HL-60 (cell line): ENCODE data around the gene UBE2S.

Experiments
- DNase-seq, 2 experiments: peaks; one replicate each; pipeline ENCODE4 v3.0.0-alpha.2; 2010 to 2020; ENCODE audit warnings: low read depth in 1 of 2, low spot score in 1 of 2
- H3K27ac ChIP-seq: fragments of 250-450 bp; sonication (Bioruptor Pico); replicated peaks from 2 replicates; pipeline ENCODE4 v1.5.1; 2020; ENCODE audit warnings: mild to moderate bottlenecking, moderate library complexity
- H3K27me3 ChIP-seq: fragments of 250-450 bp; sonication (Bioruptor Pico); 2 replicates; pipeline ENCODE4 v1.5.1; 2021; ENCODE audit warnings: mild to moderate bottlenecking, moderate library complexity; ENCODE audit not compliant: insufficient read depth, poor library complexity, severe bottlenecking
- H3K4me3 ChIP-seq: replicated peaks from 2 replicates; pipeline ENCODE4 v1.5.1; 2011; ENCODE audit warnings: mild to moderate bottlenecking, control low read depth, low read length; ENCODE audit not compliant: insufficient read depth
- CTCF ChIP-seq: IDR thresholded peaks from one replicate; pipeline ENCODE4 v1.5.1; 2011; ENCODE audit warnings: low read length, control low read depth, inconsistent platforms; ENCODE audit not compliant: insufficient read depth
- GABPA ChIP-seq: IDR thresholded peaks from 2 replicates; pipeline ENCODE4 v1.6.1; 2012; ENCODE audit warnings: low read depth
- POLR2AphosphoS5 ChIP-seq: IDR thresholded peaks from 2 replicates; pipeline ENCODE4 v1.6.1; 2012; ENCODE audit warnings: low read depth
- REST ChIP-seq: IDR thresholded peaks from 2 replicates; pipeline ENCODE4 v1.6.1; 2012; ENCODE audit warnings: low read depth; ENCODE audit not compliant: insufficient replicate concordance
- SPI1 ChIP-seq: IDR thresholded peaks from 2 replicates; pipeline ENCODE4 v1.6.1; 2012; ENCODE audit warnings: low read depth, mild to moderate bottlenecking, borderline replicate concordance

Gene UBE2S

DNA sequence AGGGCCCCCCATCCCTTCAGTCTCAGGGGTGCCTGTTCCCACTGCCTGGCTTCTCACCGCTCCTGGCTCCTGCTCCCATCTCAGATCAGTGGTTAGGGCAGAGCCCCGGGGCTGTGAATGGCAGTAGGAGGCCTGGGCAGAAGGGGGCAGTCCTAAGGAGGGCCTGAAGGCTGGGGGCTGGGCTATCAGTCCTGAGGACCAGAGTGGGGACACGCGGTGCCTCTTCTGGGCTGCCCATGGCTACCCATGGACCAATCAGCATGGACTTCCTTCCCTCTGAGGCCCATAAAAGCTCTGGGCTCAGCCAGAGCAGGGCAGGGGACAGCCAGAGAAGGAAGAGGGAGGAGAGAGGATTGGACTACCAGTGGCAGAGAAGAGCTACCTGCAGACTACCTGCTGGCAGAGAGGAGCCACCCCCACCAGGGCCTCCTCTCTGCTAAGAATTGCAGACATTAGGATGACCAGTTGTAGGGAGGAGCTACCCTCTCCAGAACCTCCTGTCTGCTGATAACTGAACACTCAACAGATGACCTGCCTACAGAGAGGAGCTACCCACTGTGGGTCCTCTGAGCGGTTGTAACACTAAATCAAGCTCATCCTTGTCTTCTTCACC is 12.1 kb upstream of the UBE2S start:
- TF ChIP-seq GABPA = no peak
- no peak for TF ChIP-seq REST
- TF ChIP-seq CTCF = no peak
- no peak for TF ChIP-seq SPI1
- TF ChIP-seq POLR2AphosphoS5 = no peak
- H3K27me3 ChIP-seq = no peaks in the 10 kb centered on the region
- H3K27ac ChIP-seq = no peak overlapping the region
- no peak overlapping the region for H3K4me3 ChIP-seq
- DNase-seq = no peak

DNA sequence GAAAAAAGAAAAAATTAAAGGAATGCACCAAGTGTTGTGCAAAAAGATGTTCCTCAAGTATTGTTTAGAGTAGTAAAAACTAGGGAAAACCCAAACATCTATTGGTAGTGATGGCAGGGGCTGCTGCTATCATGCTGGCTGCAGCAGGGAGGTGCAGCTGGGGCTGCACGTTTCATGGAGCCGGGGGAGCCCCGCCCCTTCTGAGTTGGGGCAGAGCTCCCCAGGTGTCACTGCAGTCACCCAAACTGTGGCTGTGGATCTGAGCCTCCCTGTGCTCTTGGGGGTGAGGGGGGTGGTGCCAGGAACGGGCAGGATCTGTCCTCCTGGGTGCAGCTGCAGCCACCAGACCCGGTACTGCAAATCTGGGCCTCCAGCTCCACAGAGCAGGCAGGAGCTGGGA is 11.5 kb upstream of the UBE2S start:
- no peak overlapping the region for H3K4me3 ChIP-seq
- H3K27me3 ChIP-seq = no peaks in the 10 kb centered on the region
- no peak for DNase-seq
- H3K27ac ChIP-seq = no peak overlapping the region
- TF ChIP-seq SPI1 (no peak), REST (no peak), CTCF (no peak), GABPA (no peak), POLR2AphosphoS5 (no peak)

GRCh38 chr19:55418185-55418584 is 10.6 kb upstream of the UBE2S start:
- no peak for TF ChIP-seq REST
- no peak for TF ChIP-seq POLR2AphosphoS5
- TF ChIP-seq SPI1 = no peak
- TF ChIP-seq GABPA = no peak
- TF ChIP-seq CTCF = peak; percentile 76
- DNase-seq = peak in 1 of 2 experiments; percentile 68
- Histone ChIP-seq H3K27me3 (no peaks in the 10 kb centered on the region), H3K4me3 (no peak overlapping the region), H3K27ac (no peak overlapping the region)
